HCT116 (cell line): Measurements from ENCODE around the gene FAM184A. TPM values are rescaled to one million over a fixed set of nuclear protein-coding genes. Genes with fewer than 3 reads are reported as not detected.

Source experiments
- ATAC-seq: fragments of 200-7000 bp; cut with Tn5 transposase; 2 replicates; pipeline ENCODE4 v1.9.1; 2020; ENCODE audit warnings: mild to moderate bottlenecking, moderate library complexity
- BruUV-seq: library from RNA; stranded (reverse); fragments of 400-500 nt; replicated peaks from 2 replicates; lab custom pipeline; 2021; lab: Mats Ljungman, UMichigan
- CTCF ChIA-PET: fragments of 300-600 bp; sonication (Branson Sonifier 250); formaldehyde crosslinking; loops from one replicate; lab custom pipeline; 2021; ENCODE audit warnings: antibody characterized with exemption; lab: Charles Lee
- POLR2A ChIA-PET: fragments of 300-600, 350-600 bp; sonication (Branson Sonifier 250); formaldehyde crosslinking; loops from one replicate; lab custom pipeline; 2021; ENCODE audit warnings: antibody characterized with exemption; lab: Charles Lee
- RAD21 ChIA-PET, 2 experiments: fragments of 300-600 bp; sonication (Branson Sonifier 250); formaldehyde crosslinking; loops; one replicate each; lab custom pipeline; 2023; ENCODE audit warnings: low total read pairs in 2 of 2; ENCODE audit not compliant: uncharacterized antibody in 2 of 2, unreplicated experiment in 2 of 2, low non-redundant PET in 1 of 2; lab: Charles Lee
- DNase-seq: peaks from one replicate; pipeline ENCODE4 v3.0.0-alpha.2; 2010; ENCODE audit warnings: low read depth, low spot score
- H2AFZ ChIP-seq: fragments of 200-600 bp; shearing (Covaris generic), sonication (generic); 2 replicates; pipeline ENCODE4 v1.6.1; 2017; ENCODE audit warnings: low read depth, mixed run types, mixed read lengths, antibody characterized with exemption, low read length; ENCODE audit not compliant: poor library complexity, severe bottlenecking
- H3K27ac ChIP-seq: 2 replicates; pipeline ENCODE4 v1.5.1; 2012; ENCODE audit warnings: low read depth, low read length
- H3K27me3 ChIP-seq: fragments of 200-600 bp; sonication (generic); 2 replicates; pipeline ENCODE4 v1.6.1; 2016; ENCODE audit warnings: mixed run types, low read length, mixed read lengths; ENCODE audit not compliant: insufficient read depth
- H3K36me3 ChIP-seq, 2 experiments: fragments of 200-500 bp in 1 of 2; fragments of 200-600 bp in 1 of 2; sonication (Bioruptor generic) in 1 of 2; sonication (generic) in 1 of 2; 2 replicates each; pipeline versions ENCODE4 v1.5.1 to v1.6.1; 2014 to 2016; ENCODE audit warnings: low read length in 2 of 2, inconsistent platforms in 1 of 2, mixed read lengths in 1 of 2, mixed run types in 1 of 2; ENCODE audit not compliant: insufficient read depth in 2 of 2, control insufficient read depth in 1 of 2
- H3K4me1 ChIP-seq, 2 experiments: fragments of 200-600 bp in 1 of 2; sonication (generic) in 1 of 2; 2 replicates each; pipeline versions ENCODE4 v1.5.1 to v1.6.1; 2012 to 2017; ENCODE audit warnings: low read length in 2 of 2, inconsistent platforms in 1 of 2, mild to moderate bottlenecking in 1 of 2, mixed read lengths in 1 of 2, mixed run types in 1 of 2, moderate library complexity in 1 of 2; ENCODE audit not compliant: insufficient read depth in 2 of 2, control insufficient read depth in 1 of 2
- H3K4me2 ChIP-seq: fragments of 200-600 bp; sonication (generic); 2 replicates; pipeline ENCODE4 v1.6.1; 2017; ENCODE audit warnings: mixed run types, low read length, mixed read lengths
- H3K4me3 ChIP-seq, 2 experiments: fragments of 200-600 bp in 1 of 2; sonication (generic) in 1 of 2; replicated peaks in 1 of 2; 2 replicates each; pipeline ENCODE4 v1.5.1; 2011 to 2016; ENCODE audit warnings: low read length in 2 of 2, control low read depth in 1 of 2, low read depth in 1 of 2, mild to moderate bottlenecking in 1 of 2, mixed read lengths in 1 of 2, mixed run types in 1 of 2
- H3K79me2 ChIP-seq: fragments of 200-600 bp; sonication (generic); 2 replicates; pipeline ENCODE4 v1.6.1; 2017; ENCODE audit warnings: mild to moderate bottlenecking, mixed run types, low read length, moderate library complexity, mixed read lengths; ENCODE audit not compliant: insufficient read depth
- H3K9ac ChIP-seq: fragments of 200-600 bp; sonication (generic); 2 replicates; pipeline ENCODE4 v1.6.1; 2016; ENCODE audit warnings: low read length, mixed read lengths
- H3K9me2 ChIP-seq: fragments of 200-600 bp; sonication (generic), shearing (Covaris generic); 2 replicates; pipeline ENCODE4 v1.6.1; 2017; ENCODE audit warnings: mixed run types, mild to moderate bottlenecking, moderate library complexity; ENCODE audit not compliant: insufficient read depth
- H3K9me3 ChIP-seq, 2 experiments: fragments of 200-500 bp in 1 of 2; fragments of 200-600 bp in 1 of 2; sonication (Bioruptor generic) in 1 of 2; sonication (generic) in 1 of 2; 2 replicates each; pipeline ENCODE4 v1.6.1; 2014 to 2017; ENCODE audit warnings: low read length in 2 of 2, mixed read lengths in 2 of 2, inconsistent platforms in 1 of 2, low read depth in 1 of 2, mild to moderate bottlenecking in 1 of 2, mixed run types in 1 of 2, moderate library complexity in 1 of 2; ENCODE audit not compliant: control insufficient read depth in 1 of 2, insufficient read depth in 1 of 2
- H4K20me1 ChIP-seq: fragments of 200-600 bp; sonication (generic), shearing (Covaris generic); 2 replicates; pipeline ENCODE4 v1.6.1; 2017; ENCODE audit warnings: mixed run types, mild to moderate bottlenecking, moderate library complexity; ENCODE audit not compliant: insufficient read depth
- CBX3 ChIP-seq: IDR thresholded peaks from 2 replicates; pipeline ENCODE4 v1.6.1; 2012; ENCODE audit warnings: low read depth
- CEBPB ChIP-seq: IDR thresholded peaks from 2 replicates; pipeline ENCODE4 v1.6.1; 2012; ENCODE audit warnings: low read depth
- EGR1 ChIP-seq: IDR thresholded peaks from 2 replicates; pipeline ENCODE4 v1.6.1; 2012; ENCODE audit warnings: low read depth
- EZH2 ChIP-seq: fragments of 200-600 bp; sonication (generic); IDR thresholded peaks from 2 replicates; pipeline ENCODE4 v1.6.1; 2017; ENCODE audit warnings: antibody characterized with exemption, mixed run types
- EZH2phosphoT487 ChIP-seq: fragments of 200-600 bp; IDR thresholded peaks from 2 replicates; pipeline ENCODE4 v1.6.1; 2018; ENCODE audit warnings: antibody characterized with exemption, borderline replicate concordance
- FOSL1 ChIP-seq: IDR thresholded peaks from 2 replicates; pipeline ENCODE4 v1.6.1; 2012; ENCODE audit warnings: low read depth
- POLR2A ChIP-seq: IDR thresholded peaks from 2 replicates; pipeline ENCODE4 v1.7.0; 2011; ENCODE audit warnings: borderline replicate concordance; ENCODE audit not compliant: insufficient read depth, insufficient read length; ENCODE audit errors: extremely low read depth
- POLR2AphosphoS5 ChIP-seq: IDR thresholded peaks from 2 replicates; pipeline ENCODE4 v1.6.1; 2011; ENCODE audit warnings: mild to moderate bottlenecking, low read depth, low read length, moderate library complexity
- SIN3A ChIP-seq: IDR thresholded peaks from 2 replicates; pipeline ENCODE4 v1.6.1; 2012; ENCODE audit warnings: low read depth
- SP1 ChIP-seq: IDR thresholded peaks from 2 replicates; pipeline ENCODE4 v1.6.1; 2012; ENCODE audit warnings: low read depth
- SRF ChIP-seq: IDR thresholded peaks from 2 replicates; pipeline ENCODE4 v1.6.1; 2012; ENCODE audit warnings: low read depth
- TCF7L2 ChIP-seq: IDR thresholded peaks from 2 replicates; pipeline ENCODE4 v1.7.0; 2011; ENCODE audit warnings: borderline replicate concordance, inconsistent platforms; ENCODE audit not compliant: insufficient read depth, insufficient read length; ENCODE audit errors: extremely low read depth
- YY1 ChIP-seq: IDR thresholded peaks from 2 replicates; pipeline ENCODE4 v1.6.1; 2011; ENCODE audit warnings: low read length, low read depth, moderate library complexity, mild to moderate bottlenecking; ENCODE audit not compliant: insufficient replicate concordance; ENCODE audit errors: extremely low read depth
- ZFX ChIP-seq: fragments of 450-650 bp; IDR thresholded peaks from 2 replicates; pipeline ENCODE4 v1.6.1; 2017
- intact Hi-C: fragments of 100-400 bp; cut with micrococcal nuclease; formaldehyde crosslinking; loops from 2 replicates; pipeline ENCODE4 v1.10.0; 2022
- total RNA-seq: library from RNA; stranded (reverse); gene quantifications from one replicate; pipeline ENCODE4 v1.2.1, GENCODE V29; 2021; ENCODE audit not compliant: unreplicated experiment
- TF ChIP-seq, protein P1 (sequence below): IDR thresholded peaks from 2 replicates; pipeline ENCODE4 v1.6.1; 2012; ENCODE audit warnings: low read depth
- TF ChIP-seq, protein P2 (sequence below): IDR thresholded peaks from 2 replicates; pipeline ENCODE4 v1.6.1; 2012
- TF ChIP-seq, protein P3 (sequence below), 3 experiments: fragments of 200-600 bp in 1 of 3; sonication (generic) in 1 of 3; IDR thresholded peaks in 2 of 3; conservative IDR thresholded peaks in 1 of 3; 2 replicates each; pipeline ENCODE4 v1.5.1; 2012 to 2017; ENCODE audit warnings: low read depth in 2 of 3, low read length in 2 of 3, antibody characterized with exemption in 1 of 3, borderline replicate concordance in 1 of 3, control low read depth in 1 of 3, mild to moderate bottlenecking in 1 of 3, mixed read lengths in 1 of 3, mixed run types in 1 of 3, moderate library complexity in 1 of 3; ENCODE audit not compliant: insufficient read depth in 1 of 3
- TF ChIP-seq, protein P4 (sequence below): IDR thresholded peaks from 2 replicates; pipeline ENCODE4 v1.6.1; 2012

Gene FAM184A
- total RNA-seq, 1 experiment from 2014 or later, result 2.4 TPM

DNA sequence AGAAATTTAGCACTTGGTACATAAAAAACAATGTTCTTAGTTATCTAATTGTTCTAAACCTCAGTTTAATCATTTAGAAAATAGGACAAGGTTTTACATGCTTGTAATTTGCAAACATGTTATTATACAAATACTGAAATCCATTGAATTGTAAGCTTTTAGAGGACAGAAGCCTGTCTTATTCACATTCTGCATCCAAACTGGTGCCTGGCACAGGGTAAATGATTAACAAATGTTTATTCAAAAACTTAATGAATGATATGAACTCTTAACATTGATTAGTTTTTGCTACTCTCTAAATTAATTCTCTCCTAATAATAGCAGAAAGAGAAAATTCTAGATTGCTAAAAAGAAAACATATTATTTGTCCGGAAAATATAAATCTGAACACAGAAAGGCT is 85.1 kb downstream of the FAM184A start:
- Histone ChIP-seq H3K79me2 (no peaks in the 10 kb centered on the region), H3K27me3 (no peaks in the 10 kb centered on the region), H3K4me2 (no peak overlapping the region), H3K36me3 (no peaks in the 10 kb centered on the region), H4K20me1 (no peaks in the 10 kb centered on the region), H3K4me3 (no peak overlapping the region), H3K27ac (no peak overlapping the region), H3K4me1 (no peaks in the 10 kb centered on the region), H3K9me3 (no peaks in the 10 kb centered on the region), H3K9ac (no peak overlapping the region), H2AFZ (no peak overlapping the region), H3K9me2 (no peaks in the 10 kb centered on the region)
- ChIA-PET CTCF (no interaction called here), RAD21 (no interaction called here), POLR2A (no interaction called here)
- TF ChIP-seq, protein P1, sequence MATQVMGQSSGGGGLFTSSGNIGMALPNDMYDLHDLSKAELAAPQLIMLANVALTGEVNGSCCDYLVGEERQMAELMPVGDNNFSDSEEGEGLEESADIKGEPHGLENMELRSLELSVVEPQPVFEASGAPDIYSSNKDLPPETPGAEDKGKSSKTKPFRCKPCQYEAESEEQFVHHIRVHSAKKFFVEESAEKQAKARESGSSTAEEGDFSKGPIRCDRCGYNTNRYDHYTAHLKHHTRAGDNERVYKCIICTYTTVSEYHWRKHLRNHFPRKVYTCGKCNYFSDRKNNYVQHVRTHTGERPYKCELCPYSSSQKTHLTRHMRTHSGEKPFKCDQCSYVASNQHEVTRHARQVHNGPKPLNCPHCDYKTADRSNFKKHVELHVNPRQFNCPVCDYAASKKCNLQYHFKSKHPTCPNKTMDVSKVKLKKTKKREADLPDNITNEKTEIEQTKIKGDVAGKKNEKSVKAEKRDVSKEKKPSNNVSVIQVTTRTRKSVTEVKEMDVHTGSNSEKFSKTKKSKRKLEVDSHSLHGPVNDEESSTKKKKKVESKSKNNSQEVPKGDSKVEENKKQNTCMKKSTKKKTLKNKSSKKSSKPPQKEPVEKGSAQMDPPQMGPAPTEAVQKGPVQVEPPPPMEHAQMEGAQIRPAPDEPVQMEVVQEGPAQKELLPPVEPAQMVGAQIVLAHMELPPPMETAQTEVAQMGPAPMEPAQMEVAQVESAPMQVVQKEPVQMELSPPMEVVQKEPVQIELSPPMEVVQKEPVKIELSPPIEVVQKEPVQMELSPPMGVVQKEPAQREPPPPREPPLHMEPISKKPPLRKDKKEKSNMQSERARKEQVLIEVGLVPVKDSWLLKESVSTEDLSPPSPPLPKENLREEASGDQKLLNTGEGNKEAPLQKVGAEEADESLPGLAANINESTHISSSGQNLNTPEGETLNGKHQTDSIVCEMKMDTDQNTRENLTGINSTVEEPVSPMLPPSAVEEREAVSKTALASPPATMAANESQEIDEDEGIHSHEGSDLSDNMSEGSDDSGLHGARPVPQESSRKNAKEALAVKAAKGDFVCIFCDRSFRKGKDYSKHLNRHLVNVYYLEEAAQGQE, result no peak
- TF ChIP-seq POLR2AphosphoS5 (no peak), EZH2 (no peak), CBX3 (no peak), YY1 (no peak), SIN3A (no peak), SRF (no peak), CEBPB (no peak), FOSL1 (no peak), EGR1 (no peak), SP1 (no peak), EZH2phosphoT487 (no peak), POLR2A (no peak), TCF7L2 (no peak), ZFX (no peak)
- TF ChIP-seq, protein P2, sequence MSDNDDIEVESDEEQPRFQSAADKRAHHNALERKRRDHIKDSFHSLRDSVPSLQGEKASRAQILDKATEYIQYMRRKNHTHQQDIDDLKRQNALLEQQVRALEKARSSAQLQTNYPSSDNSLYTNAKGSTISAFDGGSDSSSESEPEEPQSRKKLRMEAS, result no peak
- TF ChIP-seq, protein P3, sequence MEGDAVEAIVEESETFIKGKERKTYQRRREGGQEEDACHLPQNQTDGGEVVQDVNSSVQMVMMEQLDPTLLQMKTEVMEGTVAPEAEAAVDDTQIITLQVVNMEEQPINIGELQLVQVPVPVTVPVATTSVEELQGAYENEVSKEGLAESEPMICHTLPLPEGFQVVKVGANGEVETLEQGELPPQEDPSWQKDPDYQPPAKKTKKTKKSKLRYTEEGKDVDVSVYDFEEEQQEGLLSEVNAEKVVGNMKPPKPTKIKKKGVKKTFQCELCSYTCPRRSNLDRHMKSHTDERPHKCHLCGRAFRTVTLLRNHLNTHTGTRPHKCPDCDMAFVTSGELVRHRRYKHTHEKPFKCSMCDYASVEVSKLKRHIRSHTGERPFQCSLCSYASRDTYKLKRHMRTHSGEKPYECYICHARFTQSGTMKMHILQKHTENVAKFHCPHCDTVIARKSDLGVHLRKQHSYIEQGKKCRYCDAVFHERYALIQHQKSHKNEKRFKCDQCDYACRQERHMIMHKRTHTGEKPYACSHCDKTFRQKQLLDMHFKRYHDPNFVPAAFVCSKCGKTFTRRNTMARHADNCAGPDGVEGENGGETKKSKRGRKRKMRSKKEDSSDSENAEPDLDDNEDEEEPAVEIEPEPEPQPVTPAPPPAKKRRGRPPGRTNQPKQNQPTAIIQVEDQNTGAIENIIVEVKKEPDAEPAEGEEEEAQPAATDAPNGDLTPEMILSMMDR (IDR thresholded peaks at IDR 0.05 in 2 of 3, conservative IDR thresholded peaks at IDR 0.05 in 1 of 3; ENCODE audit: borderline replicate concordance in 1 of 3, insufficient read depth in 1 of 3, low read depth in 2 of 3, low read length in 2 of 3), result no peak
- TF ChIP-seq, protein P4, sequence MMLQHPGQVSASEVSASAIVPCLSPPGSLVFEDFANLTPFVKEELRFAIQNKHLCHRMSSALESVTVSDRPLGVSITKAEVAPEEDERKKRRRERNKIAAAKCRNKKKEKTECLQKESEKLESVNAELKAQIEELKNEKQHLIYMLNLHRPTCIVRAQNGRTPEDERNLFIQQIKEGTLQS, result no peak
- intact Hi-C loops, result no loop called here
- DNase-seq, result no peak
- no TSS peak for BruUV-seq
- ATAC-seq, result no peak
